Thyroid gland (tissue), 4 donors: ENCODE data around the gene RPS28.

Source experiments
- CTCF ChIP-seq, 6 experiments: fragments of 200-600 bp in 3 of 6; fragments of 450-650 bp in 3 of 6; sonication (generic) in 3 of 6; IDR thresholded peaks; one replicate each; pipeline ENCODE4 v1.5.1; 2016 to 2019; ENCODE audit warnings: antibody characterized with exemption in 6 of 6, mild to moderate bottlenecking in 2 of 6, inconsistent platforms in 1 of 6, moderate library complexity in 1 of 6
- POLR2A ChIP-seq, 2 donors: fragments of 450-650 bp; IDR thresholded peaks; one replicate each; pipeline ENCODE4 v1.6.1; 2017; ENCODE audit warnings: antibody characterized with exemption in 2 of 2, mild to moderate bottlenecking in 2 of 2, moderate library complexity in 1 of 2

DNA sequence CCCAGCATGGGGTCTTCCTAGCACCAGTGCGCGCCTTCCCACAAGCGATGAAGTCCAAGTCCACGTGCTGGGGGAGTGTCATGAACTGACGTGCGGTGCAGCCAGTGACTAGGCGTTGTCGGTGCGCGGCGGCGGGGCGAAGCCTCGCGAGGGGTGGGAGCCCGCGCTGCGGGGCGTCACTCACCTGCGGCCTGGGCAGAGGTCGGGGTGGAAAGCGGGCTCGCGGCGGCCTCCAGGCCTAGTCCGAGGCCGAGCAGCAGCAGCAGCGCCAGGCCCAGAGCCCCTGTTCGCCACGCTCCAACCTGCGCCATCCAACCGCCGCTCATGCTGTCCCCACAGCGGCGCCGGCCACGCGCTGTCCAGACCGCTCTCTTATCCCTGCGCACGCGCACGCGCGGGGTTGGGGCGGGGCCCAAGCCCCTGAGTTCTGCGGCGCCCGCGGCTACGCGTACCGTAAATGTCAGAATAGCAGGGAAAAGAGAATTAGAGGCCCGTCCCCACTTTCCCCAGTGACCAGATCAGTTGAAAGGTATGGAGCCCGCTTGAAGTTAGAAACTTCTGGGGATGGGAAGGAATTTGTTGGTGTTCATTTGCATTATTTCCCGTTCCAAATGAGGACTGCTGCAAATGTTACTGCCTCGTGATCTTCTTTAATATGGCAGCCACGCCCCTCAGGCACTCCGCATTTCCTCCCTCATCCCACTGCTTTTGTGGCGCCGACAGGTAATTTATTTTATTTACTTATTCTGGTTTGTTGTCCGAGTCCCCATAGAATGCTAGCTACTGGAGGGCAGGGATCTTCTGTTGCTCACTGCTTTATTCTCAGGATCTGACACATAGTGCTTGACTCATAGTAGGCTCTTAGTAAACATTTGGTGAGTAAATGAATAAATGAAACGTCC, 13.1 kb upstream of the RPS28 start, which contains the start of gene CD320:
- TF ChIP-seq CTCF (IDR thresholded peaks at IDR 0.05), result no peak
- TF ChIP-seq POLR2A (IDR thresholded peaks at IDR 0.05), result peak in 1 of 2 donors; percentile 58
